Stimulated activated CD4-positive, alpha-beta T cell treated with anti-CD3 and anti-CD28 coated beads, TNF-alpha, amount 100 ng/mL, for 4 hours (primary cell): ENCODE results near the gene ASB11.
A peak's percentile ranks its signal among the peaks of the same experiment; 100 is the strongest.
"Not testable (repeated sequence)": the region's sequence is repeated elsewhere in the genome, so short reads cannot be mapped to it uniquely, and the experiment has no call there.

Experiments used
- DNase-seq, 3 experiments: peaks; one replicate each; pipeline ENCODE4 v3.0.0-alpha.2; 2020; ENCODE audit warnings: low read depth in 3 of 3

Gene ASB11

GRCh38 chrX:15310117-15310516 is 5.3 kb downstream of the ASB11 start:
- no peak for DNase-seq

- not testable (repeated sequence) for DNase-seq
These were observed 9.5 kb downstream of the ASB11 start for GRCh38 chrX:15305899-15306298.

- DNase-seq: no peak
These were observed 13.5 kb downstream of the ASB11 start for GRCh38 chrX:15301924-15302323.

- DNase-seq: no peak
These were observed 15.2 kb downstream of the ASB11 start for GRCh38 chrX:15299941-15300851.

GRCh38 chrX:15298780-15299179 is 16.7 kb downstream of the ASB11 start:
- no peak for DNase-seq

- no peak for DNase-seq
These were observed 17.2 kb downstream of the ASB11 start for GRCh38 chrX:15298201-15298600.

- DNase-seq: no peak
These were observed 22.0 kb downstream of the ASB11 start for GRCh38 chrX:15293451-15293850.

- DNase-seq: no peak
These were observed 22.6 kb downstream of the ASB11 start for GRCh38 chrX:15292861-15293260.

- no peak for DNase-seq
These were observed 37.8 kb downstream of the ASB11 start for GRCh38 chrX:15277604-15278003.

GRCh38 chrX:15274946-15275345 is 40.5 kb downstream of the ASB11 start:
- DNase-seq: no peak

GRCh38 chrX:15273275-15273674 is 42.2 kb downstream of the ASB11 start:
- DNase-seq: not testable (repeated sequence)

GRCh38 chrX:15271757-15272156 is 43.7 kb downstream of the ASB11 start:
- no peak for DNase-seq

- DNase-seq: no peak
These were observed 45.6 kb downstream of the ASB11 start, which contains the start of gene ASB9 for GRCh38 chrX:15269618-15270521. Gene ASB9 (minus strand): TSS chrX:15270083. CDS start chrX:15269874, 209 bp downstream.

- no peak for DNase-seq
These were observed 46.3 kb downstream of the ASB11 start for GRCh38 chrX:15269120-15269519.

- DNase-seq: no peak
These were observed 60.6 kb downstream of the ASB11 start for GRCh38 chrX:15254852-15255251.

- no peak for DNase-seq
These were observed 69.5 kb downstream of the ASB11 start for GRCh38 chrX:15245896-15246295.

- no peak for DNase-seq
These were observed 71.0 kb downstream of the ASB11 start for GRCh38 chrX:15244421-15244820.

- peak in 1 of 3 experiments; percentile 16 for DNase-seq
These were observed 72.4 kb downstream of the ASB11 start for GRCh38 chrX:15242899-15243555.

GRCh38 chrX:15241301-15241700 is 74.1 kb downstream of the ASB11 start:
- DNase-seq: no peak

- no peak for DNase-seq
These were observed 75.0 kb downstream of the ASB11 start for GRCh38 chrX:15240414-15240813.

- DNase-seq: no peak
These were observed 79.3 kb downstream of the ASB11 start for GRCh38 chrX:15236146-15236545.

GRCh38 chrX:15235001-15235400 is 80.4 kb downstream of the ASB11 start:
- no peak for DNase-seq
